ENCODE data around the gene APOE.

- no peak for TF ChIP-seq ATF3 (CRISPR knock-in tag; IDR thresholded peaks at IDR 0.05)
- no peak for TF ChIP-seq CTCF (CRISPR knock-in tag; IDR thresholded peaks at IDR 0.05)
- no peak for TF ChIP-seq EP300 (IDR thresholded peaks at IDR 0.05; ENCODE audit: low read depth in 2 of 2, low read length in 2 of 2)
- no peak for TF ChIP-seq EP300 (CRISPR knock-in tag; IDR thresholded peaks at IDR 0.05; ENCODE audit: borderline replicate concordance)
- TF ChIP-seq POLR2A (IDR thresholded peaks at IDR 0.05; ENCODE audit: insufficient read depth in 1 of 2, low read depth in 2 of 2, low read length in 2 of 2): peak; percentile 30 to 44; a peak in 2 of 4 replicates
- no peak for TF ChIP-seq ZNF780A (CRISPR knock-in tag; IDR thresholded peaks at IDR 0.05)
- no peak for TF ChIP-seq GRHL1 (CRISPR knock-in tag; conservative IDR thresholded peaks at IDR 0.05)
Observed at GRCh38 chr19:44909775-44910174, 4.2 kb downstream of the APOE start.

All from HepG2 (cell line).